ENCODE results near the gene PDIA2. TPM values are rescaled to one million over a fixed set of nuclear protein-coding genes. Genes with fewer than 3 reads are reported as not detected.

PDIA2 gene
- total RNA-seq, 4 donors from 2014 or later: 0.22 to 0.94 TPM; not detected in 2

GRCh38 chr16:290681-291405, 7.9 kb downstream of the PDIA2 start:
- TF ChIP-seq CTCF (IDR thresholded peaks at IDR 0.05; ENCODE audit: low read depth): no peak

DNA sequence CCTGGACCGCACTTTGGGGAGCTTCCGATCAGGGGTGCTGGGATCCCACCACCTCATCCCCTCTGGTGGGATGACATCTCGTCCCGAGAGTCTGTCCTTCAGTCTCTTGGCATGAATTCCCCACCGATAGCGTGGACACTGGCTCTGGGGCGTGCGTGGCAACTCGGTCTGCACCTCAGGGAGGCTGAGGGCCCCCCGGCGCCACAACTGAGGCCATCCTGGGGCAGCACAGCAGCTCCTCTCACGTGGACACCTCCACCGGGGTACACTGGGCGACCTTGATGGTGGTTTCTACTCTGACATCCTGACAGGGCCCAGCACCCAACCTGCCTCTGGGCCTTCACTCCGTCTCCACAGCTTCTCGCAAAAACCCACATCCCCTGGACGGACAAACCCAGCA, 8.6 kb downstream of the PDIA2 start:
- no peak for TF ChIP-seq CTCF (IDR thresholded peaks at IDR 0.05; ENCODE audit: low read depth)

- TF ChIP-seq CTCF (IDR thresholded peaks at IDR 0.05; ENCODE audit: low read depth): no peak
These were observed 10.2 kb downstream of the PDIA2 start for GRCh38 chr16:293043-293775.

- no peak for TF ChIP-seq CTCF (IDR thresholded peaks at IDR 0.05; ENCODE audit: low read depth)
These were observed 13.3 kb downstream of the PDIA2 start for GRCh38 chr16:296276-296675.

DNA sequence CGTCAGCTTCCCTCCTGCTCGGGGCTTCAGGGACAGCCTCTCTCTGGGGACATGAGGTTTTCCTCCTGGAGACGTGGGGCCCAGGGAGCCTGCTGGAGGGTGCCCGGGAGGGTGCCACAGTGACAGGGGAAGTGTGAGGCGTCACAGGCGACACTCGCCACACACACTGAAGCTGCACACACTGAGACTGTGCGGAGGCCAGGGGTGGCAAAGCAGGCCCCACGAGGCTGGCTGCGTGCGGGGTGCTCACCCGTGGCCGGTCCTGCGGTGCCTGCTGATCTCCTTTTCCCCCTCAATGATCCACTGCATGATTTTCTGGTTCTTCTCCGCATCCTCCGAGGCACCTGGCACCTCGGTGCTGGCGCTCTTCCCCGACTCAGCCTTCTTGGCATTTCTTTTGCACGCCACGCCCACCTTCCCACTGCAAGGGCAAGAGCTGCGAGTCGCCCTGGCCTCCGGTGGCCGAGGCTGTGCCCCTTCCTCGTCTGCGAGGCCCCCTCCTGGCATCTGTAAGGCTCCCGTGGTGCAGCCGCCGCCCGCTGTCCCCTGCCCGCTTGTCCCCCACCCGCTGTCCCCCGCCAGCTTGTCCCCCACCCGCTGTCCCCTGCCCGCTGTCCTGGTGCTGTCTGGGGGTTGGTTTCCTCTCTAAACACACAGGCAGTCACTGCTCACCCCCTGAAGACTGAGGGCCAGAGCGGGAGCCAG, 14.0 kb downstream of the PDIA2 start:
- no peak for TF ChIP-seq CTCF (IDR thresholded peaks at IDR 0.05; ENCODE audit: low read depth)

DNA sequence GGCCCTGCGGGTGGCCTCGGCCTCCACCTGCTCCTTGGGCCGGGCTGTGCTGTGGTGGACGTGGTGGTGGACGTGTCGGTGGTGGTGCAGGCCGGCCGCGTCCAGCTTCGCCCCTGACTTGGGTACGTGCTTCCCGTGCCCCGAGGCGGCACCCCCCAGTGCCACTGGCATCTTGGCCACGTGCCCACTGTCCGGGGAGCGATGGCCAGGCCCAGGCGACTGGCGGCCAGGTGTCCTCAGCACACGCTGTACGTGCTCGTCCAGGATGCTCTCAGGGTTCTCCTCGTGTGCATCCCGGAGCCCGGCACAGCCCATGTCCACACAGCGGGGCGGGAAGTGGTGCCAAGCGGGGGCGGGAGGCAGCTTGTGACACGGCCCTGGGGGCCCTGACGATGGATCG, 14.9 kb downstream of the PDIA2 start:
- no peak for TF ChIP-seq CTCF (IDR thresholded peaks at IDR 0.05; ENCODE audit: low read depth)

- no peak for TF ChIP-seq CTCF (IDR thresholded peaks at IDR 0.05; ENCODE audit: low read depth)
These were observed 18.3 kb downstream of the PDIA2 start for GRCh38 chr16:301235-301634.
